Heart right ventricle (tissue), 16 donors: Measurements from ENCODE around the gene PTK7. TPM values are rescaled to one million over a fixed set of nuclear protein-coding genes. Genes with fewer than 3 reads are reported as not detected.

Experiments
- ATAC-seq, 8 donors: fragments of 200-7000 bp; cut with Tn5 transposase; one replicate each; pipeline ENCODE4 v1.9.1; 2020; ENCODE audit warnings: mild to moderate bottlenecking in 8 of 8, moderate library complexity in 8 of 8, moderate number of reproducible peaks in 1 of 8
- DNase-seq, 2 donors: peaks; one replicate each; pipeline ENCODE4 v3.0.0-alpha.2; 2020
- H3K27ac ChIP-seq, 10 donors: fragments of 200-600 bp; sonication (generic) in 2 of 10; one replicate each; pipeline versions ENCODE4 v1.5.0 to v1.8.0; 2020 to 2022; ENCODE audit warnings: mild to moderate bottlenecking in 3 of 10
- H3K27me3 ChIP-seq, 7 donors: fragments of 200-600 bp; one replicate each; pipeline ENCODE4 v1.8.0; 2021 to 2022; ENCODE audit warnings: mild to moderate bottlenecking in 2 of 7
- H3K36me3 ChIP-seq, 9 donors: fragments of 200-600 bp; sonication (generic) in 1 of 9; one replicate each; pipeline versions ENCODE4 v1.5.0 to v1.8.0; 2020 to 2022; ENCODE audit warnings: mild to moderate bottlenecking in 2 of 9
- H3K4me1 ChIP-seq, 9 donors: fragments of 200-600 bp; sonication (generic) in 1 of 9; one replicate each; pipeline versions ENCODE4 v1.5.0 to v1.8.0; 2020 to 2022; ENCODE audit warnings: mild to moderate bottlenecking in 4 of 9
- H3K4me3 ChIP-seq, 10 donors: fragments of 200-600 bp; sonication (generic) in 2 of 10; one replicate each; pipeline versions ENCODE4 v1.5.0 to v1.8.0; 2020 to 2022; ENCODE audit warnings: mild to moderate bottlenecking in 7 of 10, moderate library complexity in 2 of 10
- H3K9me3 ChIP-seq, 11 donors: fragments of 200-600 bp in 10 of 11; sonication (generic) in 2 of 11; one replicate each; pipeline versions ENCODE4 v1.5.0 to v1.8.0; 2013 to 2022; ENCODE audit warnings: mild to moderate bottlenecking in 2 of 11, control low read depth in 1 of 11, moderate library complexity in 1 of 11
- CTCF ChIP-seq, 9 donors: fragments of 200-600 bp; sonication (generic) in 2 of 9; IDR thresholded peaks; one replicate each; pipeline versions ENCODE4 v1.5.0 to v1.8.0; 2021 to 2022; ENCODE audit warnings: antibody characterized with exemption in 9 of 9, mild to moderate bottlenecking in 5 of 9, moderate library complexity in 1 of 9
- whole genome bisulfite sequencing, 2 donors: extraction: QIAGEN DNeasy Blood & Tissue Kit; methylation state at CpG; one replicate each; pipeline ENCODE4 v1.1.7; 2013; ENCODE audit warnings: inconsistent platforms in 1 of 2; 5-methylcytosine and 5-hydroxymethylcytosine counted together
- intact Hi-C, 10 donors: fragments of 100-400 bp; cut with DNase I; formaldehyde crosslinking; loops; one replicate each; pipeline versions ENCODE4 v1.11.1 to v1.14.2; 2022
- polyA plus RNA-seq, 2 donors: library from polyadenylated mRNA; stranded (reverse); fragments of 200-250 nt; gene quantifications; one replicate each; pipeline ENCODE4 v1.2.3, GENCODE V29; 2013
- total RNA-seq, 10 donors: library from RNA; stranded (reverse); fragmentation: NEBNext Ultra II Directional in 3 of 10; extraction: Animal tissue kit (Norgen Biotek cat#: 25700) in 3 of 10; gene quantifications; one replicate each; pipeline versions ENCODE4 v1.2.1 to v1.2.4, GENCODE V29; 2021 to 2023
- donor health status: Arrhythmogenic right ventricular cardiomyopathy.
- donor health status: ischemic (EF 13 %, LVEDD 7.1; RV severe dilation, severe dysfunction).
- donor health status: healthy with polysubstance abuse.
- donor health status: DM: no; HTN: yes; CAD: no.
- donor health status: DM: no; HTN: no; CAD: no.
- donor health status: ischemic (EF 25% LVEDD 6.9; RV normal size, moderate dysfunction).
- donor health status: ischemic (EF 25% LVEDD 5.7; RV mildly dilated, moderate dysfunction).
- donor health status: healthy.
- donor health status: DM: yes; HTN: yes; CAD: no.
- donor health status: Ischemic cardiomyopathy.
- donor health status: ischemic (EF 35%, LVEDD 5.7; RV mildly dilated, moderate dysfunction).
- donor health status: nonischemic (EF 11% LVEDD 7.7; RV severe dilation, severe dysfunction).
- donor health status: DM: yes; HTN: yes; CAD: no.
- donor health status: PGD.
- donor health status: ischemic (EF 29% LVEDD 5.4; RV normal size, mild dysfunction).
- donor health status: nonischemic (EF 23%, LVEDD 6.1; RV moderate dilation, normal function).

Gene PTK7
- total and polyA plus RNA-seq, 12 donors: 0.80 to 6.3 (median 2.2) TPM

- 94% methylated on average over 9 of the region's 9 CpGs for WGBS, 2 donors
Measured at GRCh38 chr6:43043310-43043709, 32.8 kb upstream of the PTK7 start.

GRCh38 chr6:43045371-43045930 lies 30.7 kb upstream of the PTK7 start:
- WGBS, 2 donors: 92 to 94% methylated on average over 11 of the region's 11 CpGs
- Histone ChIP-seq H3K27ac (no peak overlapping the region), H3K27me3 (no peaks in the 10 kb centered on the region), H3K4me3 (no peak overlapping the region), H3K4me1 (no peaks in the 10 kb centered on the region), H3K9me3 (no peaks in the 10 kb centered on the region), H3K36me3 (peaks cover 0 to 91% (median 21%) of the 10 kb centered on the region in 9 donors)
- DNase-seq: no peak
- no peak for ATAC-seq
- TF ChIP-seq CTCF (IDR thresholded peaks at IDR 0.05): no peak
- intact Hi-C loops: no loop called here

More at GRCh38 chr6:43043310-43043709, 32.8 kb upstream of the PTK7 start:
- TF ChIP-seq CTCF (IDR thresholded peaks at IDR 0.05): no peak
- no peaks in the 10 kb centered on the region for H3K4me1 ChIP-seq
- H3K27ac ChIP-seq: no peak overlapping the region
- no peaks in the 10 kb centered on the region for H3K9me3 ChIP-seq
- DNase-seq (no peak), ATAC-seq (no peak)
- H3K36me3 ChIP-seq: peaks cover 0 to 92% (median 27%) of the 10 kb centered on the region in 9 donors
- H3K4me3 ChIP-seq: no peak overlapping the region
- intact Hi-C loops: no loop called here
- H3K27me3 ChIP-seq: no peaks in the 10 kb centered on the region

- H3K4me1 ChIP-seq: peaks cover 0 to 18% (median 2%) of the 10 kb centered on the region in 9 donors
- intact Hi-C loops: no loop called here
- DNase-seq (no peak), ATAC-seq (no peak)
- TF ChIP-seq CTCF (IDR thresholded peaks at IDR 0.05): no peak
- peaks cover 0 to 81% (median 14%) of the 10 kb centered on the region in 9 donors for H3K36me3 ChIP-seq
- H3K9me3 ChIP-seq: no peaks in the 10 kb centered on the region
- 89 to 94% methylated on average over 7 of the region's 7 CpGs for WGBS, 2 donors
- no peak overlapping the region for H3K4me3 ChIP-seq
- no peaks in the 10 kb centered on the region for H3K27me3 ChIP-seq
- H3K27ac ChIP-seq: no peak overlapping the region
Measured at GRCh38 chr6:43047998-43048397, 28.1 kb upstream of the PTK7 start.

GRCh38 chr6:43050981-43051380 lies 25.1 kb upstream of the PTK7 start:
- intact Hi-C loops: loop anchor here in 5 of 10 donors (5.0 to 10.0 kb wide), 5 partner anchors 34 to 146 kb away; partner anchors contain the start of genes CNPY3 (in 1 of the 5), KLHDC3 (in 1 of the 5) and MEA1 (in 1 of the 5)
- ATAC-seq: no peak
- DNase-seq: no peak
- no peak for TF ChIP-seq CTCF (IDR thresholded peaks at IDR 0.05)
- H3K4me1 ChIP-seq: peaks cover 0 to 27% (median 17%) of the 10 kb centered on the region in 9 donors
- H3K9me3 ChIP-seq: no peaks in the 10 kb centered on the region
- no peak overlapping the region for H3K4me3 ChIP-seq
- H3K27ac ChIP-seq: no peak overlapping the region
- H3K27me3 ChIP-seq: no peaks in the 10 kb centered on the region
- peaks cover 0 to 63% (median 17%) of the 10 kb centered on the region in 9 donors for H3K36me3 ChIP-seq
- 95% methylated on average over 17 of the region's 17 CpGs for WGBS, 2 donors
